HUES48 (cell line): ENCODE results near the gene EPS15.
"Not testable (repeated sequence)": the region's sequence is repeated elsewhere in the genome, so short reads cannot be mapped to it uniquely, and the experiment has no call there.

Source experiments
- H3K27ac ChIP-seq: one replicate; pipeline ENCODE4 v1.7.0; 2013; ENCODE audit warnings: low read depth, low read length, inconsistent platforms
- H3K27me3 ChIP-seq: 2 replicates; pipeline ENCODE4 v1.6.1; 2013; ENCODE audit warnings: mild to moderate bottlenecking, low read length; ENCODE audit not compliant: control insufficient read depth, insufficient read depth
- H3K36me3 ChIP-seq: 2 replicates; pipeline ENCODE4 v1.6.1; 2013; ENCODE audit warnings: low read length; ENCODE audit not compliant: control insufficient read depth, insufficient read depth
- H3K4me1 ChIP-seq: 2 replicates; pipeline ENCODE4 v1.6.1; 2013; ENCODE audit warnings: mild to moderate bottlenecking, low read length; ENCODE audit not compliant: control insufficient read depth, insufficient read depth
- H3K4me3 ChIP-seq: 2 replicates; pipeline ENCODE4 v1.5.1; 2013; ENCODE audit warnings: mild to moderate bottlenecking, low read depth, low read length
- H3K9ac ChIP-seq: 2 replicates; pipeline ENCODE4 v1.6.1; 2013; ENCODE audit warnings: mild to moderate bottlenecking, low read depth, low read length, moderate library complexity
- H3K9me3 ChIP-seq: 2 replicates; pipeline ENCODE4 v1.6.1; 2013; ENCODE audit warnings: low read length; ENCODE audit not compliant: control insufficient read depth, insufficient read depth

EPS15 gene

DNA sequence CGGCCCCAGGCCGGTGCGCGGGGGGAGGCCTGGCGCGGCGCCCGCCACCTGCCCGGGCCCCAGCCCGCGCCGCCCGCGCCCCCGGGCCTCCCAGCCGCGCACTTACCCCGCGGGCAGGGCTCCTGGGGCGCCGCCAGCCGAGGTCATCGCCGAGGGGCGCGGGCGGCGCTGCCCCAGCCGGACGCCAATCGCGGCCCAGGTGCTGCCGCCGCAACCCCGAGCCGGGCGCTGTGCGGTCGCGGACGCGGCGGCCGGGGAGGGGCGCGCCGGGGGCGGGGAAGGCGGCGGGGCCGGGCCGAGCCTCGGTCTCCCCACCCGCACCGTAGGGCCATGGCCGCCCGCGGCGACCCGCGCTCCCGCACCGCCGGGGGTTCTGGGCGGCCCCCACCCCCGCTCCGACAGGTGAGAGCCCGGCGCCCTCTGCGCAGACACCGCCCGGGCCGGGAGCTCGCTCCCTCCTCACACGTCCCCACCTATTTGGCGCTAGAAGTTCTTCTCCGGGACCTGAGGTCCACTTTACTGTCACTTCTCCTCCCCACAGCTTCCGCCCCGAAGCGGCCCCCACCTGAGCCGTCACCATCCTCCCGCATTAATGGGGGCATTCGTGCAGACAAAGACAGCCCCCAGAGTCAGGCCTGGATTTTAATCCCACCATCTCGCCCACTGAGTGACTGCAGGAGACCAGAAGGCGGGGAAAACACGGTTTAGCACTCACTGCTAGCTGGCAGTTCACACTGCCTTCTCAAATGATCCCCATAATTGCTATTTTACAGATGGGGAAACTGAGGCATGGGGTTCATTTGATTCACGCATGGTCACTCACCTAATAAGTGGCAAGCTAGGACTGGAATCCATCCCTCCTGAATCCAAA is 188.5 kb downstream of the EPS15 start, which contains the start of gene TTC39A:
TTC39A (minus strand) TSS at position 232 of the 871 bp plus-strand sequence; CDS start at position 147, 85 bp downstream.
- H3K27ac ChIP-seq: peak within 1 kb of the TSS; percentile 49
- no peaks in the 10 kb centered on the region for H3K9me3 ChIP-seq
- peak within 1 kb of the TSS; percentile 9; the same call in 1 of the 2 replicates for H3K9ac ChIP-seq
- H3K27me3 ChIP-seq: peaks cover 27% of the 10 kb centered on the region
- peak within 1 kb of the TSS; percentile 69 for H3K4me3 ChIP-seq
- H3K4me1 ChIP-seq: peaks cover 10% of the 10 kb centered on the region
- no peaks in the 10 kb centered on the region for H3K36me3 ChIP-seq

DNA sequence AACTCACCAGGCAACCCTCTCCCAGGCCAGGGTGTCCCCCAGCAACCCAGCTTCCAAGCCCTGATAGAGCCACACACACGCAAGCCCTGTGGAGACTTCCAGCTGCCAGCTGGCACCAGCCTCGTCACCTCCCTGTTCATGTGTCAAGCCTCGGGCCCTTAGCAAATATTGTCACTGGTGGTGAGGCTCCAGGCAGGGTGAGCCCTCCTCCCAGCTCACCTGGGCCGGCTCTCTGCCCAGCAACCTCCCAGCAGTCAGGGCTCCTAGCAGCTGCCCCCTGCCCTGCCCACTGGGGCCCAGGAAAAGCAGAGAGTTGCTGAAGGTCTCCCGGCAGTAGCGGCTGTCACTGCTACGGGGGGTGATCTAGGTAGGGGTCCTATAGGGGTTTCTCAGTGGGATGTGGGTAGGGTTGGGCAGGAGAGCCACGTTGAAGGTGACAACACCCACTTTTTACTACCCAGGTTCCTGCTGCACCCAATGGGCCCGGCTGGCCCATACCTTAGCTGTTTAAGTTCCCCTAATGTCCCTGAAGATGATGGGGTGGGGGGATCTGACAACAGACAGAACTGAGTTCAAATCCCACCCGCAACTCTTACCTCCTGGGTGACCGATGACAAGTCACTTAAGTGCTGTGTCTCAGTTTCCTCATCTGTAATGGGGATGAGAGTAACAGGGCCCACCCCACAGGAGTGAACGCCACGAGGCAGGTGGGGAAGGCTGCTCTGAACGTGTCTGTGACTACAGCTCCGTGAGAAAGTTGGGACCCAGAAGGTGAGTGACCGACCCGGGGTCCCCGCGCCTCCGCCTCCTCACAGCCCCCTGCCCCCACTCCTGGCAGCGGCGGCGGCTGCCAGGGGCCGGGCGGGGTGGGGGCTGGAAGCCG is 189.4 kb downstream of the EPS15 start:
- no peaks in the 10 kb centered on the region for H3K9me3 ChIP-seq
- peaks cover 27% of the 10 kb centered on the region for H3K27me3 ChIP-seq
- H3K27ac ChIP-seq: no peak overlapping the region
- H3K4me3 ChIP-seq: peak overlapping the region; percentile 69; the same call in 1 of the 2 replicates
- peaks cover 10% of the 10 kb centered on the region for H3K4me1 ChIP-seq
- H3K36me3 ChIP-seq: no peaks in the 10 kb centered on the region
- no peak overlapping the region for H3K9ac ChIP-seq

DNA sequence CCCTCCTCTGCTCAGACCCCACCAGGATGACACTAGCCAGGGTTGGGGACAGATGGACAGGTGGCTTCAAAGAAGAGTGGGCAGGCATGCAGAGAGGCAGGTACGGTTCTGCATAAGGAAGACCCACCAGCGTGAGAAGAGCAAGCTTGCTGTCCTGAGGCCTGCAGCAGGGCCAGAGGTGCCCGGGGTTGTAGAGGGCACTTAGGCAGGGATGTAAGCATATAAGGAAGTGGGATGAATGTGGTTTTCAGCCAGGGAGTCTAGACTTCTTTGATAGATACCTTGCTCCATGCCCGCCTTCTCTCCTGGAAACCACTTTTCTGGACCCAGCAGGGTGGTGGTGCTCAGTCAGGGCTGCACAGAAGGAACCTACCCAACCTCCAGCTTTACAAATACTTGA is 190.1 kb downstream of the EPS15 start:
- Histone ChIP-seq H3K4me3 (no peak overlapping the region), H3K36me3 (no peaks in the 10 kb centered on the region), H3K9ac (no peak overlapping the region), H3K9me3 (no peaks in the 10 kb centered on the region), H3K4me1 (peaks cover 10% of the 10 kb centered on the region), H3K27me3 (peaks cover 27% of the 10 kb centered on the region), H3K27ac (no peak overlapping the region)

DNA sequence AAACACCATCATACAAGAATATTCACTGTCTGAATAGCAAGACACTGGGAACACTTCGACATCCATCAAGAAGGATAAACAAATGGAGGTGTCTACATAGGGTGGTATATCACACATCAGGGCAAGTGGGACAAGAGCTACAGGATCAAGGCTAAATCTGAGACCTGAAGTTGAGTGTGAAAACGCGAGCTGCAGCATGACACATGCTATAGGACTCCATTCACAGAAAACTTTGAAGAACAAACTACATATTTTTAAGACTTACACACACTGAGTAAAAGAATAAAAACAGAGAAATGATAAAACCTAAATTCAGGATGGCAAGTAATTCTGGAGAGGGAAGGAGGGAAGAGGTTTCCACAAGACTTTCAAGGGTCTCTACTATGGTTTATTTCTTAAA is 190.8 kb downstream of the EPS15 start:
- no peaks in the 10 kb centered on the region for H3K36me3 ChIP-seq
- H3K9me3 ChIP-seq: no peaks in the 10 kb centered on the region
- H3K27me3 ChIP-seq: peaks cover 27% of the 10 kb centered on the region
- no peak overlapping the region for H3K27ac ChIP-seq
- H3K4me3 ChIP-seq: no peak overlapping the region
- H3K4me1 ChIP-seq: peaks cover 10% of the 10 kb centered on the region
- H3K9ac ChIP-seq: no peak overlapping the region

DNA sequence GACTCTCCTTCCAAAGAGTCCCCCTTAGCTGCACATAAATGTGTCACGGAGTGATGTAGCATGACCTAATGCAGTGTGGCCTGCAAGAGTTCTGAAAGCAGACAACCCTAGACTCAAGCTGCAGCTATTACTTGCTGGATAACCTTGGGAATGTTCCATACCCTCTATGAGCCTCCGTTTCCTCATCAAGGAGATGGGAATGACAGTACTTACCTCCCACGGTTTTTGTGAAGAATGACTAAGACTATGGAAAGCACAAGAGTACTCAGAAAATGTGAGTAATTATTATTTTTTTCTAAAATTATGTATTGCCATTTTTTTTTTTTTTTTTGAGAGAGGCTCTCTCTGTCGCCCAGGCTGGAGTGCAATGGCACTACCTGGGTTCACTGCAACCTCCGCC is 191.7 kb downstream of the EPS15 start:
- Histone ChIP-seq H3K9ac (no peak overlapping the region), H3K4me1 (peaks cover 10% of the 10 kb centered on the region), H3K4me3 (no peak overlapping the region), H3K27me3 (peaks cover 27% of the 10 kb centered on the region), H3K36me3 (no peaks in the 10 kb centered on the region), H3K27ac (no peak overlapping the region), H3K9me3 (no peaks in the 10 kb centered on the region)

DNA sequence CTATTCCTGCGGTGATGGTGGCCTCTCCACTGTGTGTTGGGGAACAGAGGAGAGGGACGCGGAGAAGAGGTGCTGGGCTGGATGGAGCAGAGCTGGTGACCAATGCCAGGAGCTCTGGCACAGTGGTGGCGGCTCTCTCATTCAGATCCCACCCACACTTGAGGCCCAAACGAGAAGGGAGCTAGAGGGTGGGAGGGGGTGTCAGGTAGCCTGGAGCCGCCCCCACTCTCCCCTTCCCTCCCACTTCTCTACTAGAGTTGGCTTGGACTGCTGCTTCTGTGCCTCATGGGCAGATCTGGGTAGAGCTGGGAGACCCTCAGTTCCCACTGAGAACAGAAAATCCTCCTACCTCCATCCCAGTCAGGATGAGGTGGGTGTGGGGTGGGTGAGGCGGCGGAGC is 192.2 kb downstream of the EPS15 start:
- H3K36me3 ChIP-seq: no peaks in the 10 kb centered on the region
- H3K4me3 ChIP-seq: no peak overlapping the region
- no peak overlapping the region for H3K27ac ChIP-seq
- no peaks in the 10 kb centered on the region for H3K9me3 ChIP-seq
- no peak overlapping the region for H3K9ac ChIP-seq
- H3K27me3 ChIP-seq: peaks cover 26% of the 10 kb centered on the region
- H3K4me1 ChIP-seq: peaks cover 7% of the 10 kb centered on the region

DNA sequence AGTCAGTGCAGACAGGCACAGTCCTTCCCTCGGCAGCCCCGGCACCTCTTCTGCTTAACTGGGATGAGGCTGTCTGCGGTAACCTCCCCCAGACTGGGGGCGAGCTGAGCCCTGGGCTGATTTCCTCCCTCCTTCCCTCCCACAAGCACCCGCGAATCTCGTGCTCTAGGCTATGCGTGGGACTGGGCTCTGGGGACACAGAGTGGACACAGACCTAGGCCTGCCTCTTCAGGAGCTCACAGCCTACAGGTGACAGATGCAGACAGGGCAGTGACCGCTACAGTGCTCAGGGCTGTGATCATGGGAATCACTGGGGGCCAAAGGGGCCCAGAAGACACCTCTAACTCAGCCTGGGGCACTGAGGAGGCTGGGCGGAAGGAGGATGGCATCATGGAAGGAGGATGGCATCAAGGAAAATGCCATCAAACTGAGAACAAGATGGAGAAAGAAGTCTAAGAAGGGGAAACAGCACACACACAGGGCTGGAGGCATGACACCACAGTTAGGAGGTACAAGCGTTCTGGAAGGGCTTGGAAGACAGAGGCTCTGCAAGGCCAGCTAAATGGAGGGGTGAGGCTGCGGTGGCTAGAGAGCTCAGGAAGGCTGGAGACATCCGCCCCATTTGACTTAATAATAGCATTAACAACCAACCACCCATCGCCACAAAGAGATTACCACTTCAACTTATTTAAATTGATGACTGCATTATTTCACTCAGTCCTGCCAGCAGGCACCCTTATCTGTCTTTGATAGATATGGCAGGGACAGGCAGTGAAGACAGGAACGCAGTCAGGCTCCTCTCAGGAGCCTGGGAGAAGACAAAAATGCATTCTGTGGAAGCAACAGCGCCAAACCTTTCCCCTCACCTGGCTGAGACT is 192.9 kb downstream of the EPS15 start:
- Histone ChIP-seq H3K9ac (no peak overlapping the region), H3K9me3 (no peaks in the 10 kb centered on the region), H3K4me3 (no peak overlapping the region), H3K4me1 (no peaks in the 10 kb centered on the region), H3K27me3 (peaks cover 19% of the 10 kb centered on the region), H3K27ac (no peak overlapping the region), H3K36me3 (no peaks in the 10 kb centered on the region)

DNA sequence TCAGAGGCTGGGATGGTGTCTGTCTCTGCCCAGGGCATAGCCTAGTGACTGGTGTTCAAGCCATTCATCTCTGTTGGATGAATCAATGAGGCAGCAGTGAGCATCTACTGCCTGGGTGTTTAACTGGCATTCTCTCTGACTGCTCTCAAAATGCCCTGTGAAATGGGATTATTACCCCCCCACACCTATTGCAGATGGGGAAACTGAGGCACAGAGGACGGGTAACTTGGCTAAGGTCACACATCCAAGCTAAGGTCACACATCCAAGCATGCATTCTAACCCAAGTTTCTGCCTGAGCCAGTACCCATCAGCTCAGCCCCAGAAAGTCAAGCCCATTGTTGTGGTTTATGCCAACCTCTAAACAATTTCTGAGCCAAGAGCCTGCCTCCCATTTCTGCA is 193.7 kb downstream of the EPS15 start:
- Histone ChIP-seq H3K9ac (no peak overlapping the region), H3K4me3 (no peak overlapping the region), H3K9me3 (no peaks in the 10 kb centered on the region), H3K36me3 (no peaks in the 10 kb centered on the region), H3K27ac (no peak overlapping the region), H3K27me3 (peaks cover 13% of the 10 kb centered on the region), H3K4me1 (no peaks in the 10 kb centered on the region)

DNA sequence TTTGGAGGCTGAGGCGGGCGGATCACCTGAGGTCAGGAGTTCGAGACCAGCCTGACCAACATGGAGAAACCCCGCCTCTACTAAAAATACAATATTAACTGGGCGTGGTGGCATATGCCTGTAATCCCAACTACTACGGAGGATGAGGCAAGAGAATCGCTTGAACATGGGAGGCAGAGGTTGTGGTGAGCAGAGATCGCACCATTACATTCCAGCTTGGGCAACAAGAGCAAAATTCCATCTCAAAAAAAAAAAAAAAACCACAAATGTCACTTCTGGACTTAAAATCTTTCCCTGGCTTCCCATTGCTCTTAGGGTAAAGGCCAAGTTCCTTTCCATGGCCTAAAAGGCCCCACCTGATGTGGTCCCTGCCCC is 194.1 kb downstream of the EPS15 start:
- not testable (repeated sequence) for H3K27ac ChIP-seq, H3K4me1 ChIP-seq, H3K36me3 ChIP-seq, H3K9ac ChIP-seq, H3K4me3 ChIP-seq, H3K9me3 ChIP-seq
- H3K27me3 ChIP-seq: peaks cover 12% of the 10 kb centered on the region

DNA sequence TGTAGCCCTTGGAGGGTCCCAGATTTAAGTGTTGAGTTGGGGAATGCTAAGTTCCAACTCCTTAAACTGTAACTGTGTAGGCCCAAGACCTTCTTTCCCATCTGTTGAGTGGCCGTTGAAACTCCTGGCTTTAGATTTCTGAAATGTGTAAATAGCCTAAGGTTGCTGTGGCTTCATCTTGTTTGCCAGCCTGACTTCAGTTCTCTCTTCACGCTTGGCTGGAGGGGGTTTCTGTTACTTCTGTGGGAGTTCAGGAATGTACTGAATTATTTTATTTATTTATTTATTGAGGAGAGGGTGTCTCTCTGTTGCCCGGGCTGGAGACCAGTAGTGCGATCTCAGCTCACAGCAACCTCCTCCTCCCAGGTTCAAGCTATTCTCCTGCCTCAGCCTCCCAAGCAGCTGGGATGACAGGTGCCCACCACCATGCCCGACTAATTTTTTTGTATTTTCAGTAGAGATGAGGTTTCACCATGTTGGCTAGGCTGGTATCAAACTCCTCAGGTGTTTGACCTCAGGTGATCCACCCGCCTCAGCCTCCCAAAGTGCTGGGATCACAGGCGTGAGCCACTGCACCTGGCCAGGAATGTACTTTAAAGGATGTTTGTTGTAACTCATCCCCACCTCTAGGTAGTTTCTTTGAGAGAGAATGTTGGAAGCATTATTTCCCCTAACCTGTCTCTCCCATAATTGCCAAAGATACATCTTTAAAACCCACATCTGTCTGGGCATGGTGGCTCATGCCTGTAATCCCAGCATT is 194.6 kb downstream of the EPS15 start:
- Histone ChIP-seq H3K4me3 (no peak overlapping the region), H3K9me3 (no peaks in the 10 kb centered on the region), H3K27me3 (peaks cover 6% of the 10 kb centered on the region), H3K4me1 (no peaks in the 10 kb centered on the region), H3K9ac (no peak overlapping the region), H3K27ac (no peak overlapping the region), H3K36me3 (no peaks in the 10 kb centered on the region)
